ENCODE measurements around the gene SEZ6L2.
"Not testable (repeated sequence)": the region's sequence is repeated elsewhere in the genome, so short reads cannot be mapped to it uniquely, and the experiment has no call there.

Gene SEZ6L2

GRCh38 chr16:29883987-29884386 lies 15.4 kb downstream of the SEZ6L2 start:
- no peak for DNase-seq (ENCODE audit: low spot score)

GRCh38 chr16:29881050-29881449 lies 18.3 kb downstream of the SEZ6L2 start:
- no peak for DNase-seq (ENCODE audit: low spot score)

- no peak for DNase-seq (ENCODE audit: low spot score)
Measured at GRCh38 chr16:29878172-29878571, 21.2 kb downstream of the SEZ6L2 start.

- DNase-seq (ENCODE audit: low spot score) = peak; percentile 85
Measured at GRCh38 chr16:29877266-29877961, 21.9 kb downstream of the SEZ6L2 start.

- DNase-seq (ENCODE audit: low spot score) = no peak
Measured at GRCh38 chr16:29876594-29877249, 22.6 kb downstream of the SEZ6L2 start.

GRCh38 chr16:29876217-29876593 lies 23.1 kb downstream of the SEZ6L2 start:
- DNase-seq (ENCODE audit: low spot score) = no peak

- no peak for DNase-seq (ENCODE audit: low spot score)
Measured at GRCh38 chr16:29875206-29875605, 24.1 kb downstream of the SEZ6L2 start.

- no peak for DNase-seq (ENCODE audit: low spot score)
Measured at GRCh38 chr16:29873319-29873718, 26.0 kb downstream of the SEZ6L2 start.

- no peak for DNase-seq (ENCODE audit: low spot score)
Measured at GRCh38 chr16:29871822-29872546, 27.4 kb downstream of the SEZ6L2 start.

GRCh38 chr16:29869067-29869466 lies 30.3 kb downstream of the SEZ6L2 start:
- DNase-seq (ENCODE audit: low spot score) = not testable (repeated sequence)

- DNase-seq (ENCODE audit: low spot score) = no peak
Measured at GRCh38 chr16:29868396-29869009, 30.8 kb downstream of the SEZ6L2 start.

GRCh38 chr16:29864205-29864604 lies 35.1 kb downstream of the SEZ6L2 start:
- no peak for DNase-seq (ENCODE audit: low spot score)

GRCh38 chr16:29863669-29863984 lies 35.7 kb downstream of the SEZ6L2 start:
- DNase-seq (ENCODE audit: low spot score) = no peak

- peak; percentile 99 for DNase-seq (ENCODE audit: low spot score)
Measured at GRCh38 chr16:29862884-29863668, 36.3 kb downstream of the SEZ6L2 start, which contains the start of gene CDIPT. Gene CDIPT (minus strand): TSS chr16:29863226. CDS start chr16:29862857, 369 bp downstream.

- DNase-seq (ENCODE audit: low spot score) = peak; percentile 68
Measured at GRCh38 chr16:29862383-29862883, 36.9 kb downstream of the SEZ6L2 start.

GRCh38 chr16:29860218-29860617 lies 39.1 kb downstream of the SEZ6L2 start:
- no peak for DNase-seq (ENCODE audit: low spot score)

GRCh38 chr16:29858974-29859373 lies 40.4 kb downstream of the SEZ6L2 start:
- no peak for DNase-seq (ENCODE audit: low spot score)

- DNase-seq (ENCODE audit: low spot score) = no peak
Measured at GRCh38 chr16:29858149-29858849, 41.1 kb downstream of the SEZ6L2 start.

GRCh38 chr16:29857133-29857760 lies 42.1 kb downstream of the SEZ6L2 start:
- DNase-seq (ENCODE audit: low spot score) = no peak

GRCh38 chr16:29854520-29855100 lies 44.7 kb downstream of the SEZ6L2 start:
- DNase-seq (ENCODE audit: low spot score) = no peak
